HepG2 (cell line): ENCODE results near the gene MSI2.

Source experiments
- ASH2L ChIP-seq: fragments of 300-600, 200-600 bp; sonication (generic); IDR thresholded peaks from 2 replicates; pipeline ENCODE4 v1.7.0; 2017; ENCODE audit warnings: low read depth, mild to moderate bottlenecking, moderate library complexity, mixed read lengths, low read length; ENCODE audit not compliant: insufficient read length
- CENPX ChIP-seq: sonication (generic); formaldehyde crosslinking; IDR thresholded peaks from 2 replicates; pipeline ENCODE4 v1.9.0; 2021; ENCODE audit warnings: mild to moderate bottlenecking, missing genetic modification reagents, moderate library complexity
- MEF2D ChIP-seq: sonication (generic); formaldehyde crosslinking; IDR thresholded peaks from 2 replicates; pipeline ENCODE4 v1.5.1; 2020; ENCODE audit warnings: mild to moderate bottlenecking, missing genetic modification reagents
- YY1 ChIP-seq: IDR thresholded peaks from 2 replicates; pipeline ENCODE4 v1.6.1; 2011; ENCODE audit warnings: low read length, low read depth, moderate library complexity, mild to moderate bottlenecking; ENCODE audit not compliant: insufficient read depth, insufficient replicate concordance
- TF ChIP-seq, protein P1 (sequence below): sonication (generic); formaldehyde crosslinking; IDR thresholded peaks from 2 replicates; pipeline ENCODE4 v1.5.0; 2020; ENCODE audit warnings: mild to moderate bottlenecking, missing genetic modification reagents, moderate library complexity

DNA sequence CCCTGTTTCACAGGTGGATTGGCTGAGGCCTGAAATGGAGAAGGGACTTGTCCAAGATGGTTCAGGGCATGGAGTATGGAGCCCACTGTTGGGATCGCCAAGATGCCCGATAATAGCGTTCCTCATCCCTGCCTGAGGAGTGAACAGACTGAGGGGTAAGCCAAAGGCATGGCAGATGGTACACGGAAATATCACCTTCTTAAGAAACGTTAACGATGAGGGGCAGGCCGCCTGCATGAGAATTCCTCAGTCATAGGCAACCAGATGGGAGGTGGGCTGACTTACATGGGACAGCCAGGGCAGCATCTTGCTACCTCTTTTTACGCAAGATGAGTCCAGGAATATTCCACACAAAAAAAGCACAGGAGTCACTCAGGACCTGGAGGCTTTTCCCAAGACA, 300.7 kb downstream of the MSI2 start:
- TF ChIP-seq YY1 (no peak), CENPX (no peak), ASH2L (no peak), MEF2D (CRISPR knock-in tag) (no peak)
- TF ChIP-seq, protein P1, sequence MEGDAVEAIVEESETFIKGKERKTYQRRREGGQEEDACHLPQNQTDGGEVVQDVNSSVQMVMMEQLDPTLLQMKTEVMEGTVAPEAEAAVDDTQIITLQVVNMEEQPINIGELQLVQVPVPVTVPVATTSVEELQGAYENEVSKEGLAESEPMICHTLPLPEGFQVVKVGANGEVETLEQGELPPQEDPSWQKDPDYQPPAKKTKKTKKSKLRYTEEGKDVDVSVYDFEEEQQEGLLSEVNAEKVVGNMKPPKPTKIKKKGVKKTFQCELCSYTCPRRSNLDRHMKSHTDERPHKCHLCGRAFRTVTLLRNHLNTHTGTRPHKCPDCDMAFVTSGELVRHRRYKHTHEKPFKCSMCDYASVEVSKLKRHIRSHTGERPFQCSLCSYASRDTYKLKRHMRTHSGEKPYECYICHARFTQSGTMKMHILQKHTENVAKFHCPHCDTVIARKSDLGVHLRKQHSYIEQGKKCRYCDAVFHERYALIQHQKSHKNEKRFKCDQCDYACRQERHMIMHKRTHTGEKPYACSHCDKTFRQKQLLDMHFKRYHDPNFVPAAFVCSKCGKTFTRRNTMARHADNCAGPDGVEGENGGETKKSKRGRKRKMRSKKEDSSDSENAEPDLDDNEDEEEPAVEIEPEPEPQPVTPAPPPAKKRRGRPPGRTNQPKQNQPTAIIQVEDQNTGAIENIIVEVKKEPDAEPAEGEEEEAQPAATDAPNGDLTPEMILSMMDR (CRISPR knock-in tag), result no peak
